Activated CD8-positive, alpha-beta memory T cell treated with anti-CD3 and anti-CD28 coated beads for 24 hours (primary cell): Measurements from ENCODE around the gene SHMT1.
"Not testable (repeated sequence)": the region's sequence is repeated elsewhere in the genome, so short reads cannot be mapped to it uniquely, and the experiment has no call there.

ENCODE experiments used
- DNase-seq: peaks from one replicate; pipeline ENCODE4 v3.0.0-alpha.2; 2020

Gene SHMT1

GRCh38 chr17:18377437-18378204 is 14.3 kb upstream of the SHMT1 start, which contains the start of gene EVPLL:
Gene EVPLL (plus strand): TSS chr17:18377778. CDS start chr17:18380938, 3,160 bp downstream.
- DNase-seq: no peak

- no peak for DNase-seq
Observed at GRCh38 chr17:18374216-18374615, 10.9 kb upstream of the SHMT1 start.

GRCh38 chr17:18373181-18373580 is 9.8 kb upstream of the SHMT1 start:
- not testable (repeated sequence) for DNase-seq

GRCh38 chr17:18371455-18371854 is 8.1 kb upstream of the SHMT1 start:
- no peak for DNase-seq

GRCh38 chr17:18370761-18371160 is 7.4 kb upstream of the SHMT1 start:
- no peak for DNase-seq

- DNase-seq: no peak
Observed at GRCh38 chr17:18368946-18369345, 5.6 kb upstream of the SHMT1 start.

- no peak for DNase-seq
Observed at GRCh38 chr17:18364166-18364565, 816 bp upstream of the SHMT1 start.

- peak; percentile 61 for DNase-seq
Observed at GRCh38 chr17:18362698-18363100, 651 bp downstream of the SHMT1 start.

GRCh38 chr17:18361837-18362697 is 1.3 kb downstream of the SHMT1 start:
- DNase-seq: no peak

GRCh38 chr17:18360518-18360917 is 2.8 kb downstream of the SHMT1 start:
- no peak for DNase-seq

- no peak for DNase-seq
Observed at GRCh38 chr17:18356624-18357023, 6.7 kb downstream of the SHMT1 start.

GRCh38 chr17:18353541-18353940 is 9.8 kb downstream of the SHMT1 start:
- no peak for DNase-seq

- no peak for DNase-seq
Observed at GRCh38 chr17:18344021-18344420, 19.3 kb downstream of the SHMT1 start.

- no peak for DNase-seq
Observed at GRCh38 chr17:18339933-18340332, 23.4 kb downstream of the SHMT1 start.

- DNase-seq: not testable (repeated sequence)
Observed at GRCh38 chr17:18338158-18338557, 25.2 kb downstream of the SHMT1 start.

- no peak for DNase-seq
Observed at GRCh38 chr17:18332909-18333489, 30.4 kb downstream of the SHMT1 start.

- DNase-seq: no peak
Observed at GRCh38 chr17:18331879-18332278, 31.5 kb downstream of the SHMT1 start.

- DNase-seq: no peak
Observed at GRCh38 chr17:18328643-18329204, 34.6 kb downstream of the SHMT1 start.

GRCh38 chr17:18327556-18327955 is 35.8 kb downstream of the SHMT1 start:
- no peak for DNase-seq

- DNase-seq: no peak
Observed at GRCh38 chr17:18327093-18327492, 36.3 kb downstream of the SHMT1 start.

GRCh38 chr17:18326572-18326971 is 36.8 kb downstream of the SHMT1 start:
- DNase-seq: no peak

- no peak for DNase-seq
Observed at GRCh38 chr17:18326039-18326438, 37.3 kb downstream of the SHMT1 start.
